K562 (cell line): ENCODE results near the gene CALU. TPM values are rescaled to one million over a fixed set of nuclear protein-coding genes. Genes with fewer than 3 reads are reported as not detected.

Experiments used
- ATF1 ChIP-seq, 2 experiments: fragments of 450-650 bp in 1 of 2; IDR thresholded peaks; 2 replicates each; pipeline ENCODE4 v1.6.1; 2016; ENCODE audit warnings: missing compliant biosample characterization in 1 of 2, missing genetic modification characterization in 1 of 2
- CTBP1 ChIP-seq: fragments of 450-650 bp; IDR thresholded peaks from 2 replicates; pipeline ENCODE4 v1.6.1; 2016; ENCODE audit warnings: borderline replicate concordance
- KAT7 ChIP-seq: sonication (generic); formaldehyde crosslinking; IDR thresholded peaks from 2 replicates; pipeline ENCODE4 v1.8.0; 2022; ENCODE audit warnings: missing genetic modification reagents, mild to moderate bottlenecking, borderline replicate concordance
- KLF13 ChIP-seq: fragments of 450-650 bp; IDR thresholded peaks from 2 replicates; pipeline ENCODE4 v1.6.1; 2016; ENCODE audit warnings: missing genetic modification characterization, low read depth, mild to moderate bottlenecking, missing compliant biosample characterization, moderate library complexity, borderline replicate concordance
- MEF2D ChIP-seq: conservative IDR thresholded peaks from 2 replicates; pipeline ENCODE4 v1.6.1; 2016; ENCODE audit warnings: low read depth, missing genetic modification characterization, missing compliant biosample characterization
- MGA ChIP-seq: fragments of 450-650 bp; IDR thresholded peaks from 2 replicates; pipeline ENCODE4 v1.6.1; 2016; ENCODE audit warnings: mild to moderate bottlenecking, moderate library complexity
- MNT ChIP-seq, 2 experiments: fragments of 450-650 bp; conservative IDR thresholded peaks; 2 replicates each; pipeline ENCODE4 v1.6.1; 2017; ENCODE audit warnings: mild to moderate bottlenecking in 2 of 2, moderate library complexity in 2 of 2
- PHB ChIP-seq: fragments of 250-450 bp; sonication (Bioruptor Pico); IDR thresholded peaks from 2 replicates; pipeline ENCODE4 v1.5.0; 2021
- RBBP5 ChIP-seq: fragments of 200-600 bp; sonication (generic); IDR thresholded peaks from 2 replicates; pipeline ENCODE4 v1.6.1; 2012; ENCODE audit warnings: borderline replicate concordance, mild to moderate bottlenecking, low read length, control low read depth, inconsistent platforms; ENCODE audit not compliant: insufficient read depth, poor library complexity, severe bottlenecking
- RBM15 ChIP-seq: fragments of 200-400 bp; formaldehyde crosslinking; IDR thresholded peaks from 2 replicates; pipeline ENCODE4 v1.6.1; 2018; ENCODE audit warnings: mild to moderate bottlenecking, low read length, moderate library complexity; ENCODE audit not compliant: insufficient read depth
- TFAP4 ChIP-seq: sonication (generic); formaldehyde crosslinking; IDR thresholded peaks from 2 replicates; pipeline ENCODE4 v1.8.0; 2022; ENCODE audit warnings: missing genetic modification reagents, mild to moderate bottlenecking, moderate library complexity, borderline replicate concordance
- ZBED1 ChIP-seq: IDR thresholded peaks from 2 replicates; pipeline ENCODE4 v1.6.1; 2014
- ZZZ3 ChIP-seq: fragments of 450-650 bp; IDR thresholded peaks from 2 replicates; pipeline ENCODE4 v1.6.1; 2016; ENCODE audit warnings: antibody characterized with exemption, mild to moderate bottlenecking, moderate library complexity
- polyA plus RNA-seq, 8 experiments: library from polyadenylated mRNA; depleted of rRNA in 4 of 8; stranded (reverse) in 5 of 8; unstranded in 3 of 8; fragments of >200 nt; fragmentation: Nextera tagmentation in 2 of 8; fragmentation: Illumina TruSeq in 1 of 8; extraction: Ambion mirVana in 2 of 8; extraction: Trizol in 1 of 8; gene quantifications; 2 replicates each; pipeline versions ENCODE4 v1.2.1 to v1.2.3, GENCODE V29; 2011 to 2014; ENCODE audit warnings: inconsistent platforms in 1 of 8, missing spikeins in 1 of 8
- total RNA-seq, 7 experiments: library from RNA; depleted of rRNA in 6 of 7; stranded (reverse); fragments of >200 nt in 6 of 7; fragmentation: Illumina TruSeq in 2 of 7; extraction: Trizol in 2 of 7; gene quantifications; 2 replicates each; pipeline versions ENCODE4 v1.2.1 to v1.2.3, GENCODE V29; 2011 to 2021; ENCODE audit warnings: low replicate concordance in 1 of 7

The CALU gene
- total and polyA plus RNA-seq, 9 of the 15 experiments (the other 6 are each of a cell fraction or from before 2014, with no cell fraction given) = 166 to 286 (median 215) TPM

- peak; percentile 86 to 91 for TF ChIP-seq MNT (conservative IDR thresholded peaks at IDR 0.05)
- peak; percentile 64; the same call in 1 of the 2 replicates for TF ChIP-seq KLF13 (tag)
- TF ChIP-seq ZZZ3 = no peak
- TF ChIP-seq ZBED1 = no peak
- no peak for TF ChIP-seq PHB (CRISPR knock-in tag)
- TF ChIP-seq RBM15 = no peak
- no peak for TF ChIP-seq MEF2D (tag)
- TF ChIP-seq CTBP1 = 0 out of 2 replicates have a peak, but pooled peaks have one; percentile 10
- no peak for TF ChIP-seq ATF1 (CRISPR knock-in tag; IDR thresholded peaks at IDR 0.05)
- TF ChIP-seq ATF1 (tag; IDR thresholded peaks at IDR 0.05) = peak; percentile 37
- TF ChIP-seq MGA = peak; percentile 93
- peak; percentile 58 for TF ChIP-seq TFAP4 (CRISPR knock-in tag)
- TF ChIP-seq RBBP5 = peak; percentile 27
- no peak for TF ChIP-seq KAT7 (CRISPR knock-in tag)
Measured at GRCh38 chr7:128792471-128793180, 53.5 kb downstream of the CALU start (continued).
